ENCODE results near the gene RERE.

DNA sequence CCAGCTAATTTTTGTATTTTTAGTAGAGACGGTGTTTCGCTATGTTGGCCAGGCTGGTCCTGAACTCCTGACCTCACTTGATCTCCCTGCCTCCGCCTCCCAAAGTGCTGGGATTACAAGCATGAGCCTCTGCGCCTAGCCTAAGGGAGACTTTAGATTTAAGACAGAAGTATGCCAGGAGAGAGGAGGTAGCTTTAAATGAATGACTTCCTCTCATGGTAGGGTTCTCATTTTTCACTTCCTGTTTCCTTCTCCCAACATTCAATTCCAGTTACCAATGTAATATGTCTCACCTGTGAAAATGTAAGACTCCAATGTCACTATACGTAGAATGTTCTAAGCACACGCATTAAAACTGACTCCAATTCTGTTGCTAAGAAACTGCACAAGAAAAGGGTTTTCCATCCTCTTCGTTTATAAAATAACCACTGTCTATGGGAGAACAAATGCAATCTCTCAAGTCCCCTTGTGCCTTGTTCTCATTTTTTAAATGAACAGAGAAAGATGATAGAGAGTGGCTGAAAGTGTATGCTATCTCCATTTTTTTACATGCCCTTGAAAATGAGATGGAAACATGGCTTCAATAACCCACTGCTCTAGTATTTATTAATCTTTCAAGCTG lies 359.6 kb downstream of the RERE start:
- TF ChIP-seq POLR2AphosphoS5 (IDR thresholded peaks at IDR 0.05; ENCODE audit: insufficient read depth in 1 of 2, low read depth in 1 of 2) (no peak), POLR2A (IDR thresholded peaks at IDR 0.05) (no peak)
- TF ChIP-seq, protein P1, sequence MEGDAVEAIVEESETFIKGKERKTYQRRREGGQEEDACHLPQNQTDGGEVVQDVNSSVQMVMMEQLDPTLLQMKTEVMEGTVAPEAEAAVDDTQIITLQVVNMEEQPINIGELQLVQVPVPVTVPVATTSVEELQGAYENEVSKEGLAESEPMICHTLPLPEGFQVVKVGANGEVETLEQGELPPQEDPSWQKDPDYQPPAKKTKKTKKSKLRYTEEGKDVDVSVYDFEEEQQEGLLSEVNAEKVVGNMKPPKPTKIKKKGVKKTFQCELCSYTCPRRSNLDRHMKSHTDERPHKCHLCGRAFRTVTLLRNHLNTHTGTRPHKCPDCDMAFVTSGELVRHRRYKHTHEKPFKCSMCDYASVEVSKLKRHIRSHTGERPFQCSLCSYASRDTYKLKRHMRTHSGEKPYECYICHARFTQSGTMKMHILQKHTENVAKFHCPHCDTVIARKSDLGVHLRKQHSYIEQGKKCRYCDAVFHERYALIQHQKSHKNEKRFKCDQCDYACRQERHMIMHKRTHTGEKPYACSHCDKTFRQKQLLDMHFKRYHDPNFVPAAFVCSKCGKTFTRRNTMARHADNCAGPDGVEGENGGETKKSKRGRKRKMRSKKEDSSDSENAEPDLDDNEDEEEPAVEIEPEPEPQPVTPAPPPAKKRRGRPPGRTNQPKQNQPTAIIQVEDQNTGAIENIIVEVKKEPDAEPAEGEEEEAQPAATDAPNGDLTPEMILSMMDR (IDR thresholded peaks at IDR 0.05): no peak
